GM04504 (cell line): ENCODE measurements around the gene ZNG1F.
"Not testable (repeated sequence)": the region's sequence is repeated elsewhere in the genome, so short reads cannot be mapped to it uniquely, and the experiment has no call there.

Experiments
- DNase-seq: peaks from one replicate; pipeline ENCODE4 v3.0.0-alpha.2; 2012; ENCODE audit warnings: low read depth

Gene ZNG1F

GRCh38 chr9:41123396-41123795 lies 65.7 kb downstream of the ZNG1F start:
- DNase-seq = not testable (repeated sequence)

- not testable (repeated sequence) for DNase-seq
Measured at GRCh38 chr9:41120696-41121095, 68.4 kb downstream of the ZNG1F start.

GRCh38 chr9:41119719-41120118 lies 69.4 kb downstream of the ZNG1F start:
- not testable (repeated sequence) for DNase-seq

GRCh38 chr9:41119311-41119710 lies 69.8 kb downstream of the ZNG1F start:
- DNase-seq = not testable (repeated sequence)

- not testable (repeated sequence) for DNase-seq
Measured at GRCh38 chr9:41113348-41113747, 75.8 kb downstream of the ZNG1F start.

- DNase-seq = not testable (repeated sequence)
Measured at GRCh38 chr9:41111414-41111813, 77.7 kb downstream of the ZNG1F start.

GRCh38 chr9:41110913-41111312 lies 78.2 kb downstream of the ZNG1F start:
- not testable (repeated sequence) for DNase-seq

- DNase-seq = not testable (repeated sequence)
Measured at GRCh38 chr9:41109253-41109652, 79.9 kb downstream of the ZNG1F start.

GRCh38 chr9:41108816-41109215 lies 80.3 kb downstream of the ZNG1F start:
- DNase-seq = not testable (repeated sequence)

- DNase-seq = not testable (repeated sequence)
Measured at GRCh38 chr9:41106472-41107116, 82.5 kb downstream of the ZNG1F start.

GRCh38 chr9:41105557-41106253 lies 83.4 kb downstream of the ZNG1F start:
- not testable (repeated sequence) for DNase-seq

GRCh38 chr9:41104542-41104941 lies 84.6 kb downstream of the ZNG1F start:
- DNase-seq = not testable (repeated sequence)

- DNase-seq = not testable (repeated sequence)
Measured at GRCh38 chr9:41100508-41100907, 88.6 kb downstream of the ZNG1F start.

GRCh38 chr9:41098759-41099158 lies 90.4 kb downstream of the ZNG1F start:
- DNase-seq = not testable (repeated sequence)

GRCh38 chr9:41095060-41095459 lies 94.1 kb downstream of the ZNG1F start:
- DNase-seq = not testable (repeated sequence)

GRCh38 chr9:41094010-41094773 lies 94.9 kb downstream of the ZNG1F start:
- not testable (repeated sequence) for DNase-seq

- DNase-seq = not testable (repeated sequence)
Measured at GRCh38 chr9:41090922-41091321, 98.2 kb downstream of the ZNG1F start.

- not testable (repeated sequence) for DNase-seq
Measured at GRCh38 chr9:41090386-41090785, 98.7 kb downstream of the ZNG1F start.

GRCh38 chr9:41088450-41089059 lies 100.6 kb downstream of the ZNG1F start:
- not testable (repeated sequence) for DNase-seq

GRCh38 chr9:41087929-41088328 lies 101.2 kb downstream of the ZNG1F start:
- not testable (repeated sequence) for DNase-seq

GRCh38 chr9:41087157-41087780 lies 101.8 kb downstream of the ZNG1F start:
- DNase-seq = not testable (repeated sequence)

GRCh38 chr9:41086685-41087084 lies 102.4 kb downstream of the ZNG1F start:
- not testable (repeated sequence) for DNase-seq
